IPS-20b (cell line): Measurements from ENCODE around the gene MTCL1.

Experiments used
- H3K27ac ChIP-seq: one replicate; pipeline ENCODE4 v1.5.1; 2013; ENCODE audit warnings: low read length
- H3K27me3 ChIP-seq: 2 replicates; pipeline ENCODE4 v1.6.1; 2013; ENCODE audit warnings: mild to moderate bottlenecking, low read length, inconsistent platforms; ENCODE audit not compliant: insufficient read depth
- H3K36me3 ChIP-seq: 2 replicates; pipeline ENCODE4 v1.6.1; 2013; ENCODE audit warnings: low read depth, mild to moderate bottlenecking, inconsistent platforms, low read length, moderate library complexity; ENCODE audit not compliant: insufficient read depth
- H3K4me1 ChIP-seq: 2 replicates; pipeline ENCODE4 v1.6.1; 2013; ENCODE audit warnings: mild to moderate bottlenecking, control low read depth, inconsistent platforms, low read length, moderate library complexity; ENCODE audit not compliant: insufficient read depth
- H3K4me3 ChIP-seq: 2 replicates; pipeline ENCODE4 v1.5.1; 2013; ENCODE audit warnings: mild to moderate bottlenecking, low read length, inconsistent platforms
- H3K9ac ChIP-seq: 2 replicates; pipeline ENCODE4 v1.6.1; 2013; ENCODE audit warnings: low read depth, mild to moderate bottlenecking, inconsistent platforms, low read length, moderate library complexity
- H3K9me3 ChIP-seq: 2 replicates; pipeline ENCODE4 v1.6.1; 2013; ENCODE audit warnings: mild to moderate bottlenecking, low read depth, low read length, inconsistent platforms; ENCODE audit not compliant: insufficient read depth

Gene MTCL1

DNA sequence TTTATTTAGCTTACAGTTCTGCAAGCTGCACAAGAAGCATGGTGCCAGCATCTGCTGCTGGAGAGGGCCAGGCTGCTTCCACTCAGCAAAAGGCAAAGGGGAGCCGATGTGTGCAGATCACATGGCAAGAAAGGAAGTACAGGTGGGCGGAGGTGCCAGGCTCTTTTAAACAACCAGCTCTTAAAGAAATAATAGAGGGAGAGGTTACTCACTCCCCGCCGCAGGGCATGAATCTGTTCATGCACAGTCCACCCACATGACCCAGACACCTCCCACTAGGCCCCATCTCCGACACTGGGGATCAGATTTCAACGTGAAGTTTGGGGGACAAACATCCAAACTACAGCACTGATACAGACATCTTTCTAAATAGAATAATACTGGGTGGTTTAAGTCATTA lies 105.8 kb downstream of the MTCL1 start:
- Histone ChIP-seq H3K36me3 (peaks cover 73% of the 10 kb centered on the region), H3K9me3 (no peaks in the 10 kb centered on the region), H3K27me3 (no peaks in the 10 kb centered on the region), H3K4me1 (no peaks in the 10 kb centered on the region), H3K27ac (no peak overlapping the region), H3K4me3 (no peak overlapping the region), H3K9ac (no peak overlapping the region)

DNA sequence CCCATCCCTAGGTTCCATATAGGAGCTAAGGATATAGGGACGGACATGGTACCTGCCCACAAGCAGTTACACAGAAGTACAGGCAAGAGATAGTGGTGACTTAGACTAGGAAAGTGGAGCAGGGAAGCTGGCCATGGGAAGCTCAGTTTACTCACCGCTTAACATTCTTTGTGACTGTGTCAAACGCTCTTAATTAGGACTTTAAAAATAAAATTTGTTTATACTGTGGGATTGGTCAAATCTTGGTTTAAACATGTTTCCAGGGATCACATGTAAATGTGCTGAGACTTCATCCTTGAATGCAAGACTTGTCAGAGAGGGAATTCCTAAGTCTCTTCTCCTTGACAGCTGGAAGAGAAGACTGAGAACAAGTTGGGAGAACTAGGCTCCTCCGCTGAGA lies 107.3 kb downstream of the MTCL1 start:
- H3K9ac ChIP-seq = no peak overlapping the region
- H3K4me3 ChIP-seq = no peak overlapping the region
- H3K9me3 ChIP-seq = no peaks in the 10 kb centered on the region
- H3K36me3 ChIP-seq = peaks cover 78% of the 10 kb centered on the region
- no peaks in the 10 kb centered on the region for H3K4me1 ChIP-seq
- no peaks in the 10 kb centered on the region for H3K27me3 ChIP-seq
- H3K27ac ChIP-seq = no peak overlapping the region

DNA sequence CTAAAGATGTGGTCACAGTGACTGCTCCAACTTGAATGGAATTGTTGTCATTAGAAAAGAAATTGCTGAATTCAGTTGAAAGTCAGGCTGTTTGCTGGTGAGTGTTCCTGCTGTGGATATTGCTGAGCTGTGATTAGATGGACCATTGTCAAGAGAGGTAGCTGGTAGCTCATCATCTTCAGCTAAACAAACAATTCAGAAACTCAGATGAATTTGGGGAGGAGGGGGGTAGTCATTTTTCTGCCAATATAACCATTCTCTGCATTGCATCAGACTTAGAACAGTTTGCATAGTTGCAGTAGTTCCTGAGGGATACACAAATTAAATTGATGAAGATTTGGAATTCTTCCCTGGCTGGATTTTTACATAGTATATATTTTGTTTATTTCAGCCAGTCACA lies 108.3 kb downstream of the MTCL1 start:
- H3K36me3 ChIP-seq = peaks cover 82% of the 10 kb centered on the region
- H3K4me3 ChIP-seq = no peak overlapping the region
- no peaks in the 10 kb centered on the region for H3K27me3 ChIP-seq
- no peaks in the 10 kb centered on the region for H3K9me3 ChIP-seq
- H3K9ac ChIP-seq = no peak overlapping the region
- no peaks in the 10 kb centered on the region for H3K4me1 ChIP-seq
- no peak overlapping the region for H3K27ac ChIP-seq

DNA sequence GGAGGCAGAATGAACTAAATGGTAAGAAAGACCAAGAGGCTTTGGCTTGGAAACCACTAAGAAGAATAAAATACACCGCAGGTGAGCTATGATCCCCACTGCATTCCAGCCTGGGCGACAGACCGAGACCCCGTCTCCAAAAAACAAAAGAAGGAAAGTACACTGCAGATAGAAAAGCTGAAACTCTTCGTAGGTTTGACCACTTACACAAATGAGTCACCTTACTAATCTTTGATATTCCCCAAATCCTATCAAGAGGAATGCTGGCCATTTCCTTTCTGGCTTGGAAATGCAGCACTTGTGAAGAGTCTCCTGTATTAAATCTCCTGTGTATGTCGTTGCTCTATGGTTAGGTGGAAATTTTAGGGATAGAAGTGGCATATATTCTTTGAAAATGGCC lies 108.8 kb downstream of the MTCL1 start:
- no peak overlapping the region for H3K4me3 ChIP-seq
- no peaks in the 10 kb centered on the region for H3K9me3 ChIP-seq
- no peak overlapping the region for H3K9ac ChIP-seq
- H3K27me3 ChIP-seq = no peaks in the 10 kb centered on the region
- H3K4me1 ChIP-seq = no peaks in the 10 kb centered on the region
- no peak overlapping the region for H3K27ac ChIP-seq
- H3K36me3 ChIP-seq = peaks cover 86% of the 10 kb centered on the region

DNA sequence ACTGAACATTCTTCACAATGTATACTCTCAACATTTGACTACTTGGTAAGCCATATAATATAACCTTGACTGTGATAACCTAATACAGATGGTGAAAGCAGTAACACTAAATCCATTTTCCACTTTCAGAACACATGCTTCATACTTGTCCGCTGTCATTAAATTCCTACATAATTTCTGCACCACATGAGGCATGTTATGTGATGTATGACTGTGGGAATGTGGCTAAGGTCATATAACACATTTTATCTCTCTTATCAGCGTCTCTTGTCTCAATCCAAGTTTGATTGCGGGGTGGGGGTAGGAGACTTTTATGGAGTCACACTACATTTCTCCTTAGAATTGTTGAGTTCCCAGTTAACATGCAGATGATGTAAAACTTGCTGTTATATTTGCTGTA lies 110.9 kb downstream of the MTCL1 start:
- Histone ChIP-seq H3K27ac (no peak overlapping the region), H3K27me3 (no peaks in the 10 kb centered on the region), H3K4me3 (no peak overlapping the region), H3K9ac (no peak overlapping the region), H3K36me3 (peaks cover 88% of the 10 kb centered on the region), H3K4me1 (no peaks in the 10 kb centered on the region), H3K9me3 (no peaks in the 10 kb centered on the region)

DNA sequence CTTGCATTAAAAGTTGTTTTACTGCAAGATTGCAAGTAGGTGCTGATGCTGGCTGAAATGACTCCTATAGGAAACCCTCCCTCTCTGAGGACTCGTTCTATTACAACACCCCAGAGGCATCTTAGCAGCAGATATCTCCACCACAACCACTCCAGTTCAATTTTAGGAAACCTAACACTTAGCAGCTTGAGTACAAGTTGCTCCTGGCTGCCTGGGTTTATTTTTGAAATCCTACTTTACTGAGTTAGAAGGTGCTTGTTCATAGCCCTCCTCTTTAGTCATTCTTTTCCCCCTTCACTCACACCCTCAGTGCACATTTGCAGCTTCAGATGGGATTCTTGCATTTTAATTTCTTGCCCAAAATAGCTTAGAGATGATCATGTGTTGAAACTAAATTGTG lies 111.5 kb downstream of the MTCL1 start:
- no peak overlapping the region for H3K9ac ChIP-seq
- no peaks in the 10 kb centered on the region for H3K27me3 ChIP-seq
- no peaks in the 10 kb centered on the region for H3K4me1 ChIP-seq
- H3K9me3 ChIP-seq = no peaks in the 10 kb centered on the region
- no peak overlapping the region for H3K4me3 ChIP-seq
- no peak overlapping the region for H3K27ac ChIP-seq
- peaks cover 90% of the 10 kb centered on the region for H3K36me3 ChIP-seq

DNA sequence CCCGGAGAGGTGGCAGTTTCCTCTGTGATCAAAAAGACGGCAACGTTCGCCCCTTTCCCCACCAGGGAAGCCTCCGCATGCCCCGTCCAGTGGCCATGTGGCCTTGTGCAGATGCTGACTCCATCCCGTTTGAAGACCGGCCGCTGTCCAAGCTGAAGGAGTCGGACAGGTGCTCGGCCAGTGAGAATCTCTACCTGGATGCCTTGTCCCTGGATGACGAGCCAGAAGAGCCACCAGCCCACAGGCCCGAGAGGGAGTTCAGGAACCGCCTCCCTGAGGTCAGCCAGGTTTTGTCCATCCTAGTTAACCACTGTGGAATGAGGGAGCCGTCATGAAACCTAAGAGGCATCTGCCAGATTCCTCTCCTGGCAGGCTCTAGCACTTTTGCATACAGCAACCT lies 113.6 kb downstream of the MTCL1 start:
- Histone ChIP-seq H3K36me3 (peaks cover 89% of the 10 kb centered on the region), H3K27me3 (no peaks in the 10 kb centered on the region), H3K4me3 (no peak overlapping the region), H3K4me1 (no peaks in the 10 kb centered on the region), H3K27ac (no peak overlapping the region), H3K9ac (no peak overlapping the region), H3K9me3 (no peaks in the 10 kb centered on the region)

DNA sequence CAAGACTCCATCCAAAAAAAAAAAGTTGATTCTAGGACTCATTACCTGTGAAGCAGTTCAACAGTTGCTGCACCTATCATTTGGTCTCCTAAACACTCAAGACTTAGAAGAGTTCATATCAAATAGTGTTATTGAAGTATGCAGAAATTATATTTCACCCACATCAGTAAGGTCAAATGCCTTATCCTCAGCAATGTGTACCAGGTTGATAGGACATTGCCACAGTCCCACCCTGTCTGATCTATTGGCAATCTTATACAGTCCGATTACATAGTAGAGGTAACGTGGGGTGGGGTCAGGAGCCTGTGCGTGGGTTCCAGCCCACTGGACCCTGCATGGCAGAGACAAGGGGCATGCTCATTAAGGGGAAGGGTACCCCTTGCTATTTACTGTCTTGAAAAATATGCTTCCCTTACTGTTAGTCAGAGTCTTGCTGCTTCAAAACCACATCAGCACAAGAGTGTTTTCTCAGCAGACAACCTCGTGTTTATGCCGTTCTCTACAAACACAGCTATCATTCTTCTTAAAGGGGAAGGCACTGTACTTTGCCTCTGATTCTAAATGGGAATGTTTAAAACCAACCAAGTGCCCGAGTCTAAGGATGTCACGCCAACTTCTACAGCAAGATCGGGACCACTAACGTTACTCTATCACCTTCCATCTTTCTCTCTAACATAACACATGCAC lies 115.2 kb downstream of the MTCL1 start:
- Histone ChIP-seq H3K9me3 (no peaks in the 10 kb centered on the region), H3K4me3 (no peak overlapping the region), H3K36me3 (peaks cover 94% of the 10 kb centered on the region), H3K27ac (no peak overlapping the region), H3K9ac (no peak overlapping the region), H3K4me1 (no peaks in the 10 kb centered on the region), H3K27me3 (no peaks in the 10 kb centered on the region)

DNA sequence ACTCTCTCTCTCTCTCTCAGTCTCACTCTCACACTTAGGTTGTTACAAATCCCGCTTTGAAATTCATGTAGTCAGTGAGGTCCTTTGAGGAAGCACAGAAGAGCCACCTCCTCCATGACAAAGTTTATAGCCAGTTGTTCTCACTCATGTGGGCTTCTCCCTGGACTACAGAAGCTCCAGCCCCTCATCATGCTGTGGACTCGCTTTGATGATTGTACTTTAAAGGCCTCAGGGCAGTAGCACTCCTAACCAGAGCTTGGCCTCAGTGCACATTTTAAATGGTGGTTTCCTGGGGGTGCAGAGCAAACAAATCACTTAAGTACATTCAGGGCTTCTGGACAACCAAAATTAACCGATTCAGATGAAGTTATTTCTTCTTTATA lies 115.7 kb downstream of the MTCL1 start:
- Histone ChIP-seq H3K9me3 (no peaks in the 10 kb centered on the region), H3K36me3 (peaks cover 94% of the 10 kb centered on the region), H3K27me3 (no peaks in the 10 kb centered on the region), H3K9ac (no peak overlapping the region), H3K4me3 (no peak overlapping the region), H3K4me1 (no peaks in the 10 kb centered on the region), H3K27ac (no peak overlapping the region)

DNA sequence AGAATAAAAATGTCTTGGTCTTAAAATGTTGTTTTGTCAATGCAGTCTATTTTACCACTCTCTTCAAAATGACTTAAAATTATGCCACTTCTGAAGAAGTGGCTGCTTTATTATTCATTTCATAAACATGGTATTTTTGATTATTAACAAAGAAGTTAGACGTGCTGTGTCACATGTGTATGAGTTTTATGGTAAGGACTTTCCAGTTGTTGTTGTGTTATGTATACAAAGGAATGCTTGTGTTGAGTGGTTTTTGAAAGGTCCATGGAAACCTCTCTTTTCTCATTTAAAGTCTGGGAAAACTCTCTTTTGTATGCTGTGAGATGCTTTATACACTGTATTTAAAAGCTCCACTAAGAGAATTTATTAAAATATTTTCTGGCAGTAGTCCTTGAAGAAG lies 116.2 kb downstream of the MTCL1 start:
- H3K4me3 ChIP-seq = no peak overlapping the region
- no peak overlapping the region for H3K27ac ChIP-seq
- no peak overlapping the region for H3K9ac ChIP-seq
- no peaks in the 10 kb centered on the region for H3K4me1 ChIP-seq
- H3K27me3 ChIP-seq = no peaks in the 10 kb centered on the region
- H3K36me3 ChIP-seq = peaks cover 94% of the 10 kb centered on the region
- H3K9me3 ChIP-seq = no peaks in the 10 kb centered on the region

DNA sequence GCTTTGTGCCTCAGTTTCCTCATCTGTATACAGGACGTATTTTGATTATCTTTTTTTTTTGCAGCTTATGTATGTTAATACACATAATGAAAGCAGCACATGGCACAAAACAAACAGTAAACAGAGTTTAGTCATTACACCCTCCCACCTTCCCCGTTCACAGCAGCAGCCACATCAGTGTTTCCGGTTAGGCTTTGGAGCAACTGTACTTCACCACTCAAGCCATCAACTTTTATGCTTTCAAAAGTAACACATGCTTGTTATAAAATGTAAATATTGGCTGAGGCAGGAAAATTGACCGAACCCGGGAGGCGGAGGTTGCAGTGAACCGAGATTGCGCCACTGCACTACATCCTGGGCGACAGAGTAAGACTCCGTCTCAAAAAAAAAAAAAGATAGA lies 117.3 kb downstream of the MTCL1 start:
- no peak overlapping the region for H3K27ac ChIP-seq
- H3K4me1 ChIP-seq = no peaks in the 10 kb centered on the region
- peaks cover 83% of the 10 kb centered on the region for H3K36me3 ChIP-seq
- no peak overlapping the region for H3K9ac ChIP-seq
- H3K4me3 ChIP-seq = no peak overlapping the region
- H3K27me3 ChIP-seq = no peaks in the 10 kb centered on the region
- H3K9me3 ChIP-seq = no peaks in the 10 kb centered on the region

DNA sequence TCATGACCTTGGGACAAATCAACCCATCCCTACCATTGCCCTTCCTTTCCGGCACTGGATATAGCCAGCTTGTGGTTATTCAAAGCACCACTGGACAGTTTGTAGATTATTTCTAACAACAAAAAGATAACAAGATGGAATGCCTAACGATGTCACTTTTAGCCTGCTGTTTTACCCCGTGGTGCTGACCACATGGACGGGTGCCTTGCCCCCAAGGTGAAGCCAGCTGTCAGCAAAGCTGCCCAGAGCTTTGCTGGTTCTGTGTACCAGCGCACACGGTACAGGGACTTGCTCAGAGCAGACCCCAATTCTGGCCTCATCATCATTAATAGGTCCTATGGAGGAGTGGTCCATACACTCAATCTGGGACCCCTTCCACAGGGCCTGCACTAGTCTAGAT lies 118.2 kb downstream of the MTCL1 start:
- H3K27me3 ChIP-seq = no peaks in the 10 kb centered on the region
- no peaks in the 10 kb centered on the region for H3K9me3 ChIP-seq
- no peak overlapping the region for H3K27ac ChIP-seq
- no peak overlapping the region for H3K9ac ChIP-seq
- no peaks in the 10 kb centered on the region for H3K4me1 ChIP-seq
- H3K4me3 ChIP-seq = no peak overlapping the region
- peaks cover 75% of the 10 kb centered on the region for H3K36me3 ChIP-seq
